Activated CD4-positive, alpha-beta T cell treated with anti-CD3 and anti-CD28 coated beads for 36 hours (primary cell): ENCODE results near the gene SYTL5. TPM values are rescaled to one million over a fixed set of nuclear protein-coding genes. Genes with fewer than 3 reads are reported as not detected.
"Not testable (repeated sequence)": the region's sequence is repeated elsewhere in the genome, so short reads cannot be mapped to it uniquely, and the experiment has no call there.

Source experiments
- ATAC-seq: fragments of 200-7000 bp; cut with Tn5 transposase; one replicate; pipeline ENCODE4 v1.10.0; 2021; ENCODE audit warnings: mild to moderate bottlenecking, moderate library complexity
- CTCF ChIA-PET: fragments of 350-600 bp; sonication (Branson Sonifier 250); formaldehyde crosslinking; loops from one replicate; lab custom pipeline; 2021; ENCODE audit warnings: antibody characterized with exemption; lab: Charles Lee
- POLR2A ChIA-PET: fragments of 350-600 bp; sonication (Branson Sonifier 250); formaldehyde crosslinking; loops from one replicate; lab custom pipeline; 2021; ENCODE audit warnings: antibody characterized with exemption, inconsistent platforms; lab: Charles Lee
- DNase-seq: peaks from one replicate; pipeline ENCODE4 v3.0.0-alpha.2; 2020
- H3K27ac Mint-ChIP-seq: one replicate; pipeline ENCODE4 v1.8.0; 2021; ENCODE audit warnings: mixed read lengths
- H3K27me3 Mint-ChIP-seq: one replicate; pipeline ENCODE4 v1.8.0; 2021; ENCODE audit warnings: mixed read lengths
- H3K36me3 Mint-ChIP-seq: one replicate; pipeline ENCODE4 v1.8.0; 2021; ENCODE audit warnings: low read depth, mixed read lengths
- H3K4me1 Mint-ChIP-seq: one replicate; pipeline ENCODE4 v1.8.0; 2021; ENCODE audit warnings: mixed read lengths
- H3K4me3 Mint-ChIP-seq: one replicate; pipeline ENCODE4 v1.8.0; 2021; ENCODE audit warnings: mild to moderate bottlenecking, moderate library complexity, mixed read lengths
- H3K9me3 Mint-ChIP-seq: one replicate; pipeline ENCODE4 v1.8.0; 2021; ENCODE audit warnings: low read depth, mixed read lengths
- intact Hi-C, 2 experiments: fragments of 100-400 bp; cut with DNase I in 1 of 2; cut with micrococcal nuclease in 1 of 2; formaldehyde crosslinking; loops; one replicate each; pipeline versions ENCODE4 v1.14.2 to v1.15.1; 2022 to 2024; cut with DNase I, micrococcal nuclease
- total RNA-seq, 2 experiments: library from RNA; stranded (reverse); gene quantifications; one replicate each; pipeline ENCODE4 v1.2.3, GENCODE V29; 2021

The SYTL5 gene
- total RNA-seq, result not detected

- ChIA-PET CTCF (no interaction called here), POLR2A (no interaction called here)
- DNase-seq (no peak), ATAC-seq (no peak)
- intact Hi-C loops, result no loop called here
- Mint-ChIP-seq H3K36me3 (no peaks in the 10 kb centered on the region), H3K27ac (no peak within 1 kb of the TSS), H3K4me3 (no peak within 1 kb of the TSS), H3K27me3 (peaks cover 6% of the 10 kb centered on the region), H3K9me3 (no peaks in the 10 kb centered on the region), H3K4me1 (no peaks in the 10 kb centered on the region)
Observed at GRCh38 chrX:38006291-38006690, at the start of gene SYTL5. TSS of gene SYTL5 (plus strand) at chrX:38006553. CDS start at chrX:38033890, 27,337 bp downstream.

DNA sequence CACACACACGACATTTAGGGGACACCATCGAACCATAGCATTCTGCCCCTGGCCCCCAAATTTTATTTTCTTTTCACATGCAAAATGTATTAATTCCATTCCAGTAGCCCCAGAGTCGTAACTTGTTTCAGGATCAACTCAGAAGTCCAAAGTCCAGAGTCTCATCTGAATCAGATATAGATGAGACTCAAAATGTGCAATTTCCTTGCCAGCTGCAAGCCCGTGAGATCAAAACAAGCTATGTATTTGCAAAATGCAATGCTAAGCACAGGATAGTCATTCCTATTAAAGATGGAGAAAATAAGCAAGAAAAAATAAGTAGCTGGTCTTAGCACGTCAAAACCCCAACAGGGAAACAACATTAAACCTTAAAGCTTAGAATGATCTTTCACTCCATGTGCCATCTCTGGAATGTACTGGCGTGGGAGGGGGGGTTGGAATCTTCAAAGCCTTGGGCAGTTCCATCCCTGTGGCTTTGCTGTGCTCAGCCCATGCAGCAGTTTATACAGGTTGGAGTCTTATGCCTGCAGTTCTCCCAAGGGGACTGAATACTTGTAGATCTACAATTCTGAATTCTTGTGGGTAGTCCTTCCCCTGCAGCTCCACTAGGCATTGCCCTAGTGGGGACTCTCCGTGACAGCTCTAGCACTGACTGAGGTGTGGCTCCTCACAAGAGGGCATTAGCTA, 47.7 kb upstream of the SYTL5 start:
- Mint-ChIP-seq H3K27me3 (no peaks in the 10 kb centered on the region), H3K9me3 (no peaks in the 10 kb centered on the region), H3K36me3 (no peaks in the 10 kb centered on the region), H3K27ac (no peak overlapping the region), H3K4me3 (no peak overlapping the region), H3K4me1 (no peaks in the 10 kb centered on the region)
- POLR2A ChIA-PET, result no interaction called here
- DNase-seq (no peak), ATAC-seq (no peak)
- CTCF ChIA-PET, result no interaction called here
- intact Hi-C loops, result no loop called here

DNA sequence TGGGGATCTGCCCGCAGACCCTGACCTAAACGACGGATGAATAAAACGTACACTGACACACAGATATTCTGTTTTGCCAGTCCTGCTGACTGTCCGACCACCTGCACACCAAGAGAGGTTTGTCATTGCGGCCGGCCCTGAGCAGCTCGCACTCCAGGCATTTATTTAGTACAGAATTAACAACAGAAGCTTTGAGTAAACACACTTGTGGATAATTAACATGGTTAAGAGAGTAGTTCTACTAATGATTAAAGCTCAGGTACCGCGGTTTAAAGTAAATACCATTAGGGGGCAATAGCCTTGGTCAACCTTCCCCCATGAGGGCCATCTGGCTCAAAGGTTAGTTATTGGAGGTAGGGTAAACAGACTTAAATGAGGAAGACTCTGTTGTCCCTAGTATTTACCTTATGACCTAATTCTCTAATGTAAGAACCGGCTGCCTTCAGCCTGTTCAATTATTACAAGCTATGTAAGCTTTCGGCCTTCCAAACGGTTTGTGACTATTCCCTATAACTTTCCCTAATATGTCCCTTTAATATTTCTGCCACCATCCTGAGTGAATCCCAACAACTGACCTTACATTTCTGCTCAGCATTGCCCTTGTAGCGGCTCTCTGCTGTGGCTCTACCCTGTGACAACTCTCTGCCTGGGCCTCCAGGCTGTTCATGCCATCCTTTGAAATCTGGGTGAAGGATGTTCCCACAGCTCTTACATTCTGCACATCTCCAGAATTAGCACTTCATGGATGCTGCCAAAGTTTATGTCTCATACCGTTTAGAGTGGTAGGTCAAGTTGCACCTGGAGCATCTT, 46.9 kb upstream of the SYTL5 start:
- POLR2A ChIA-PET, result no interaction called here
- DNase-seq (no peak), ATAC-seq (no peak)
- no peaks in the 10 kb centered on the region for H3K36me3 Mint-ChIP-seq
- intact Hi-C loops, result no loop called here
- H3K4me3 Mint-ChIP-seq, result no peak overlapping the region
- no peak overlapping the region for H3K27ac Mint-ChIP-seq
- H3K9me3 Mint-ChIP-seq, result no peaks in the 10 kb centered on the region
- no peaks in the 10 kb centered on the region for H3K4me1 Mint-ChIP-seq
- CTCF ChIA-PET, result no interaction called here
- no peaks in the 10 kb centered on the region for H3K27me3 Mint-ChIP-seq

DNA sequence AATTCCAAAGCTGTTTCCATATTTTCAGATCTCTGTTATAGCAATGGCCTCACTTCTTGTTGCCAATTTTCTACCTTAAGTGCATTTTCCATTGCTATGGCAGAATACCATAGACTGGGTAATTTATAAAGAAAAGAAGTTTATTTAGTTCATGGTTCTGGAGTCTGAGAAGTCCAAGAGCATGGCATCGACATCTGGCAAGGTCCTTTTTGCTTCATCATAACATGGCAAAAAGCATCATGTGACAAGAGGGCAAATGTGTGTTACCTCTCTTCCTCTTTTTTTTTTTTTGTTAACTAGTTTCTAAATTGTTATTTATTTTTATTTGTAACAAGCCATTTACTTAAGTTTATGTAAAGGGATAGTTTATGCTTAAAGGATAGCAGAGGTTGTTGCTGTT, 45.2 kb upstream of the SYTL5 start:
- DNase-seq (no peak), ATAC-seq (no peak)
- no peak overlapping the region for H3K4me3 Mint-ChIP-seq
- intact Hi-C loops, result no loop called here
- H3K27ac Mint-ChIP-seq, result no peak overlapping the region
- ChIA-PET POLR2A (no interaction called here), CTCF (interaction anchor here (0.6 kb wide), 1 partner anchor 195 kb away, joined by 3 read pairs; no protein-coding TSS in a partner anchor)
- H3K36me3 Mint-ChIP-seq, result no peaks in the 10 kb centered on the region
- no peaks in the 10 kb centered on the region for H3K27me3 Mint-ChIP-seq
- no peaks in the 10 kb centered on the region for H3K4me1 Mint-ChIP-seq
- no peaks in the 10 kb centered on the region for H3K9me3 Mint-ChIP-seq

- H3K36me3 Mint-ChIP-seq, result no peaks in the 10 kb centered on the region
- POLR2A ChIA-PET, result no interaction called here
- H3K9me3 Mint-ChIP-seq, result peaks cover 6% of the 10 kb centered on the region
Observed at GRCh38 chrX:37967714-37968113, 38.6 kb upstream of the SYTL5 start.

GRCh38 chrX:37975421-37975820, 30.9 kb upstream of the SYTL5 start:
- DNase-seq, result no peak
- H3K27ac Mint-ChIP-seq, result no peak overlapping the region
- CTCF ChIA-PET, result no interaction called here
- peaks cover 18% of the 10 kb centered on the region for H3K27me3 Mint-ChIP-seq
- no peaks in the 10 kb centered on the region for H3K36me3 Mint-ChIP-seq
- POLR2A ChIA-PET, result no interaction called here
- peaks cover 11% of the 10 kb centered on the region for H3K4me1 Mint-ChIP-seq
- no peaks in the 10 kb centered on the region for H3K9me3 Mint-ChIP-seq
- H3K4me3 Mint-ChIP-seq, result no peak overlapping the region
- no peak for ATAC-seq
- intact Hi-C loops, result no loop called here

More at GRCh38 chrX:37967714-37968113, 38.6 kb upstream of the SYTL5 start:
- Mint-ChIP-seq H3K27me3 (peaks cover 3% of the 10 kb centered on the region), H3K4me3 (no peak overlapping the region), H3K27ac (no peak overlapping the region), H3K4me1 (no peaks in the 10 kb centered on the region)
- CTCF ChIA-PET, result no interaction called here
- intact Hi-C loops, result no loop called here
- DNase-seq, result no peak
- ATAC-seq, result no peak

GRCh38 chrX:37976153-37976552, 30.2 kb upstream of the SYTL5 start:
- H3K4me1 Mint-ChIP-seq, result peaks cover 11% of the 10 kb centered on the region
- DNase-seq, result no peak
- ChIA-PET POLR2A (no interaction called here), CTCF (no interaction called here)
- peaks cover 18% of the 10 kb centered on the region for H3K27me3 Mint-ChIP-seq
- H3K36me3 Mint-ChIP-seq, result no peaks in the 10 kb centered on the region
- H3K27ac Mint-ChIP-seq, result no peak overlapping the region
- intact Hi-C loops, result no loop called here
- H3K9me3 Mint-ChIP-seq, result no peaks in the 10 kb centered on the region
- no peak for ATAC-seq
- no peak overlapping the region for H3K4me3 Mint-ChIP-seq

GRCh38 chrX:37984880-37985279, 21.5 kb upstream of the SYTL5 start:
- Mint-ChIP-seq H3K9me3 (no peaks in the 10 kb centered on the region), H3K27me3 (peaks cover under 1% of the 10 kb centered on the region)
- ATAC-seq, result peak; percentile 44

GRCh38 chrX:37986893-37987292, 19.5 kb upstream of the SYTL5 start:
- Mint-ChIP-seq H3K9me3 (no peaks in the 10 kb centered on the region), H3K4me1 (no peaks in the 10 kb centered on the region), H3K27ac (no peak overlapping the region), H3K27me3 (no peaks in the 10 kb centered on the region), H3K36me3 (no peaks in the 10 kb centered on the region), H3K4me3 (no peak overlapping the region)
- no peak for ATAC-seq
- POLR2A ChIA-PET, result no interaction called here
- CTCF ChIA-PET, result no interaction called here
- intact Hi-C loops, result no loop called here
- DNase-seq, result no peak

More at GRCh38 chrX:37984880-37985279, 21.5 kb upstream of the SYTL5 start:
- H3K4me3 Mint-ChIP-seq, result no peak overlapping the region
- DNase-seq, result no peak
- intact Hi-C loops, result no loop called here
- no peak overlapping the region for H3K27ac Mint-ChIP-seq
- ChIA-PET POLR2A (no interaction called here), CTCF (no interaction called here)
- H3K4me1 Mint-ChIP-seq, result no peaks in the 10 kb centered on the region
- no peaks in the 10 kb centered on the region for H3K36me3 Mint-ChIP-seq

- no peak overlapping the region for H3K27ac Mint-ChIP-seq
Observed at GRCh38 chrX:37989304-37989703, 17.0 kb upstream of the SYTL5 start.

GRCh38 chrX:37991303-37991702, 15.1 kb upstream of the SYTL5 start:
- CTCF ChIA-PET, H3K27ac Mint-ChIP-seq, DNase-seq, H3K4me1 Mint-ChIP-seq, intact Hi-C loops, H3K27me3 Mint-ChIP-seq, H3K4me3 Mint-ChIP-seq, H3K9me3 Mint-ChIP-seq, H3K36me3 Mint-ChIP-seq, ATAC-seq, POLR2A ChIA-PET: not testable (repeated sequence)

More at GRCh38 chrX:37989304-37989703, 17.0 kb upstream of the SYTL5 start:
- no peaks in the 10 kb centered on the region for H3K9me3 Mint-ChIP-seq
- ATAC-seq (no peak), DNase-seq (no peak)
- ChIA-PET POLR2A (no interaction called here), CTCF (no interaction called here)
- no peaks in the 10 kb centered on the region for H3K4me1 Mint-ChIP-seq
- no peak overlapping the region for H3K4me3 Mint-ChIP-seq
- no peaks in the 10 kb centered on the region for H3K36me3 Mint-ChIP-seq
- H3K27me3 Mint-ChIP-seq, result no peaks in the 10 kb centered on the region
- intact Hi-C loops, result no loop called here

GRCh38 chrX:37993176-37993575, 13.2 kb upstream of the SYTL5 start:
- intact Hi-C loops, result no loop called here
- CTCF ChIA-PET, result no interaction called here
- POLR2A ChIA-PET, result no interaction called here

More at GRCh38 chrX:37993176-37993575, 13.2 kb upstream of the SYTL5 start:
- Mint-ChIP-seq H3K27me3 (no peaks in the 10 kb centered on the region), H3K9me3 (no peaks in the 10 kb centered on the region), H3K36me3 (no peaks in the 10 kb centered on the region), H3K27ac (no peak overlapping the region), H3K4me1 (no peaks in the 10 kb centered on the region), H3K4me3 (no peak overlapping the region)
- ATAC-seq (no peak), DNase-seq (no peak)
